Measurements from ENCODE around the gene TTC3.

GRCh38 chr21:37220433-37220980, 147.5 kb downstream of the TTC3 start:
- TF ChIP-seq SIN3A (IDR thresholded peaks at IDR 0.05; ENCODE audit: low read depth): no peak
- no peak for TF ChIP-seq CTCF (IDR thresholded peaks at IDR 0.05 in 2 of 3, conservative IDR thresholded peaks at IDR 0.05 in 1 of 3; ENCODE audit: borderline replicate concordance in 1 of 3, insufficient read depth in 1 of 3, low read depth in 2 of 3, low read length in 2 of 3)
- no peak for TF ChIP-seq REST (IDR thresholded peaks at IDR 0.05; ENCODE audit: low read depth)
- no peak for TF ChIP-seq EZH2phosphoT487 (IDR thresholded peaks at IDR 0.05; ENCODE audit: borderline replicate concordance)
- no peak for TF ChIP-seq RAD21 (IDR thresholded peaks at IDR 0.05; ENCODE audit: low read depth)

Data from HCT116 (cell line).